Fibroblast of lung (primary cell): Measurements from ENCODE around the gene MYMK.

Experiments
- CTCF ChIP-seq, 2 donors: IDR thresholded peaks in 1 of 2; conservative IDR thresholded peaks in 1 of 2; 1 replicate in 1 of 2; 2 replicates in 1 of 2; pipeline ENCODE4 v1.5.1; 2011 to 2012; ENCODE audit warnings: low read length in 2 of 2, control low read depth in 1 of 2, inconsistent platforms in 1 of 2, low read depth in 1 of 2, mild to moderate bottlenecking in 1 of 2
- EZH2 ChIP-seq: IDR thresholded peaks from 2 replicates; pipeline ENCODE4 v1.5.1; 2012; ENCODE audit warnings: low read length, control low read depth, mild to moderate bottlenecking; ENCODE audit errors: missing control alignments

GRCh38 chr9:133569891-133570690 lies 45.3 kb upstream of the MYMK start:
- TF ChIP-seq CTCF (conservative IDR thresholded peaks at IDR 0.05 in 1 of 2, IDR thresholded peaks at IDR 0.05 in 1 of 2; ENCODE audit: low read depth in 1 of 2, low read length in 2 of 2) (no peak), EZH2 (no peak)
